Stimulated activated CD4-positive, alpha-beta T cell treated with anti-CD3 and anti-CD28 coated beads, Interleukin-2, amount 100 ng/mL, for 48 hours (primary cell): ENCODE results near the gene SMIM27.
"Not testable (repeated sequence)": the region's sequence is repeated elsewhere in the genome, so short reads cannot be mapped to it uniquely, and the experiment has no call there.

Source experiments
- DNase-seq, 2 donors: peaks; one replicate each; pipeline ENCODE4 v3.0.0-alpha.2; 2020

SMIM27 gene

DNA sequence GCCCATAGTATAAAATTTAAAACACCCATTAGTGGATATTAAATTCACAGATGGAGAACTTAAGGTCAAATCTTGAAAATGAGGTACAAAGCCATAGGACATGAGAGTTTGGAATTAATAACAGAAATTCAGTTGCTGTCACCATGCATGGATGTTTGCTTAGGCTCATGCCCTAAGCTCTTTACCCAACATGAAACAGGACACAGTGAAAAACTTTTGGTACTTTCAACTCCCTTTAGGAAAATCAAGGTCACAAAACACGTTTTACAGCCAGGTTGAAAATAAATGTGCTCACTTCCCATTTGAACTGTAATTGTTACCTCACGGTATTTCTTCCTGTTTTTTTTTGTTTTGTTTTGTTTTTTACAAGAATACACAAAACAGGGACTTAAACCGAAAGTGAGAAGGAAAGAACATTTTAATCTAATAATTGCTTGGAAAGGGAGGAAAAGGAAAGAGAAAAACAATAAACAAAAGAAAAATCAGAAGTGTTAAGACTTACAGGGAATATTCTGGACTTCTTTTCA is 6.3 kb downstream of the SMIM27 start:
- no peak for DNase-seq

DNA sequence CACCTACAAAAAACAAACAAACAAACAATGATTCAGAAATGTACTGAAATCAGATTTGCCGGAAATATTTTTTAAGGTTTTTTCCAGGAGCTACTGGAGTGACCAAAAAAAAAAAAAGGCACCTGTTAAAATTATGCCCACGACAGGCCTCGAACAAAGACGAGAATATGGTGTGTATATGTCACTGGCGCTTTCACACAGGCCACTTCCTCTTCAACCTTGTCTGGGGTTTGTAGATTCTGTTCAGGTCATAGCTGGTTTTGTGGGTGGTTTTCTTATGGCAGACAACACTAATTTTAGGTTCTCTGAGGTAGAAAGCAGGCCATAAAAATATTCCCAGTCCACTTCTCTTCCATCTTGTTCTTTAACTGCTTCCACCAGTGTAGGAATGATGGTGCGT is 13.8 kb downstream of the SMIM27 start:
- no peak for DNase-seq

- no peak for DNase-seq
These were observed 14.6 kb downstream of the SMIM27 start for GRCh38 chr9:32566770-32567169.

DNA sequence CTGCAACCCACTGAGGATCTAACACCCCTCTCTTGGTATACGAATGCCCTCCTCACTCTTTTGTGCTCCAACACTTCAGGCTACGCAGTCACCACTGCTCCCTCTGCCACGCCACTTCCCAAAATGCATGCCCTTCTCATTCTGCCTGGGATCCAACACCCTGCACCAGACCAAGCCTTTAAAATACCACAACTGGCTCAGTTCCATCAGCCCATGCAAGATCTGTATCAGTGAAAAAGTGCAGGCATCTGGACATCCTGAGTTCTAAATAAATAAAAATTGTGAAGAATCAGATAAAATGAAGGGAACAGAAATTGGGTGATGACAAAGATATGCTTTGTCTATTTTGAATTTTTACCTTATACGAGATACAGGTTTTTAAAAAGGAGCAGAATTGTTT is 18.1 kb downstream of the SMIM27 start:
- no peak for DNase-seq

- DNase-seq: peak; percentile 48 to 52
These were observed 20.1 kb downstream of the SMIM27 start for GRCh38 chr9:32571969-32572899.

- DNase-seq: peak; percentile 91 to 93
These were observed 20.9 kb downstream of the SMIM27 start, which contains the start of gene NDUFB6 for GRCh38 chr9:32572900-32573523. TSS of gene NDUFB6 (minus strand) at chr9:32573159. CDS start at chr9:32573060, 99 bp downstream.

GRCh38 chr9:32573821-32574220 is 21.7 kb downstream of the SMIM27 start:
- DNase-seq: no peak

DNA sequence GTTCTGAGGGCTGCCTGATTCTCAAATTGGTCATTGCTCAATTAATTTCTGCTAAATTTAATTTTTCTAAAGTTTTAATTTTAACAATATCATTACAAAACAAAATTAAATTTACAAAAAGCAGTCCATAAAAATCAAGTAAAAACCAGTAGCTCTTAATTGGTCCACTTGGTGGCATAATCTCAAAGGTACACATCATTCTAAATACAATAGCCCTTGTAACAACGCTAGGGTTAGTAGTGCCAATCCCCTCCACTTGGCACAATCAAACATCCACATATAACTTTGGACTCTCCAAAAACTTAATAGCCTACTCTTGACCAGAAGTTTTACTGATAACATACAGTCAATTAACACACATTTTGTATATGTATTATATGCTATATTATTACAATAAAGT is 22.7 kb downstream of the SMIM27 start:
- DNase-seq: no peak

- DNase-seq: no peak
These were observed 25.2 kb downstream of the SMIM27 start for GRCh38 chr9:32577316-32577715.

DNA sequence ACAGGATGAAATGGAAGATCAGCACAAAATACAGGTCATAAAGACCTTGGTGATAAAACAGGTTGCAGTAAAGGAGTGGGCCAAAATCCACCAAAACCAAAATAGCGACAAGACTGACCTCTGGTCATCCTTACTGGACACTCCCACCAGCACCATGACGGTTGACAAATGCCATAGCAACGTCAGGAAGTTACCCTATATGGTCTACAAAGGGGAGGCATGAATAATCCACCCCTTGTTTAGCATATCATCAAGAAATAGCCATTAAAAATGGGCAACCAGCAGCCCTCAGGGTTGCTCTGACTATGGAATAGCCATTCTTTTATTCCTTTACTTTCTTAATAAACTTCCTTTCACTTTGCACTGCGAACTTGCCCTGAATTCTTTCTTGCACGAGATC is 26.8 kb downstream of the SMIM27 start:
- no peak for DNase-seq

DNA sequence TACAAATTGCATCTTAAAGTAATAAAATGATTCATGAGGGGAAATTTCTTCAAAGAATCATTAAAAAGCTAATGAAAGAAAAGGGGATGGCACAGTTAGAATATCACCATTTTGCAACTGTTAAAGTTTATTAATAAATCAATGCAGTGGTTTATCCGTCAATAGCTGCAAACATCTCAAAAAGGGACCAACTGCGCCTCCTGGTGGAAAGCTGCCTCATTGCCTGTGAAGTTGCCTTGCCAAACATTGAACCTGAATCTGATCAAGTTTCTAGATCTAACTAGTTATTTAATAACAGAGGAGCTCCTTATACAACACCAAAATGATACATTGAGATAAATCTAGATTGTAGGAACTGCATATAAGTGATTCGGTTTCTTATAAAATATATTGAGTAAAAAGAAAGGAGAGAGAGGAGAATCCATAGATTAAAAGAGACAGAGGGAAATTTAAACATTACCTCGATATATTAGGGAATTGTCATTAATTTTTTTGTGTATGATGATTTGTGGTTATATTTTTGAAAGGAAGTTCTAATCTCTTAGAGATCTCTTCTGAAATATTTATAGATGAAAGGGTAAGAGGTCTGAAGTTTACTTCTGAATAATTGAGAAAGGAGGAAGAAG is 27.7 kb downstream of the SMIM27 start:
- peak; percentile 73 to 76 for DNase-seq

DNA sequence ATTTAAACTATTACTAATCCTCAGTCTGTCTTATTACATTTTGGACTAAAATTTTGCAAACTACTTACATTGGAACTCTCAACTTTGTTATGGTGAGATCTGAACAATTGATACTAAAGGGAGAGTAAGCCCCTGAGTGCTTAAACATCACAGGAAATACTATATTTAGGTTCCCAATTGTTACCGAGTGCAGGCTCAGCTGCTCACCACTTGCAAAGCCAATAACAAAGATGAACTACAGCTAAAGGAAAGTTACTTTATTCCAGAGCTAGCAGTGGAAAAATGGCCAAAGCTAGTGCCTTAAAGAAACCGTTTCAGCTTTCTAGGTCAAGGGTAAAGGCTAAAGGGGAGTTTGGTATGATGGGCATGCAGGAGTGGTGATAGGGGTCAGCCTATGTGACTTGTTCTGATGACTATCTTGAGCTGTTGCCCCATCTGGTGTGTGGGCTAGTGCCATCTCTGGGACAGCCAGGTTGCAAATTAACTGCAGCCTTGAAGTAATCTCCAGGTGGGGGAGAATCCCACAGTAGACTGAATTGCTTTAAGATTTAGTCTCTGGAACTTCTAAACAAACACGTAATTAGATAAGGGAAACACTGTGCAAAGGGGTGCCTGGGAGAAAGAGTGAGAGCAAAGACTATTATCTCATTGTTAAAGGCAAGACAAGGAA is 28.6 kb downstream of the SMIM27 start:
- no peak for DNase-seq

DNA sequence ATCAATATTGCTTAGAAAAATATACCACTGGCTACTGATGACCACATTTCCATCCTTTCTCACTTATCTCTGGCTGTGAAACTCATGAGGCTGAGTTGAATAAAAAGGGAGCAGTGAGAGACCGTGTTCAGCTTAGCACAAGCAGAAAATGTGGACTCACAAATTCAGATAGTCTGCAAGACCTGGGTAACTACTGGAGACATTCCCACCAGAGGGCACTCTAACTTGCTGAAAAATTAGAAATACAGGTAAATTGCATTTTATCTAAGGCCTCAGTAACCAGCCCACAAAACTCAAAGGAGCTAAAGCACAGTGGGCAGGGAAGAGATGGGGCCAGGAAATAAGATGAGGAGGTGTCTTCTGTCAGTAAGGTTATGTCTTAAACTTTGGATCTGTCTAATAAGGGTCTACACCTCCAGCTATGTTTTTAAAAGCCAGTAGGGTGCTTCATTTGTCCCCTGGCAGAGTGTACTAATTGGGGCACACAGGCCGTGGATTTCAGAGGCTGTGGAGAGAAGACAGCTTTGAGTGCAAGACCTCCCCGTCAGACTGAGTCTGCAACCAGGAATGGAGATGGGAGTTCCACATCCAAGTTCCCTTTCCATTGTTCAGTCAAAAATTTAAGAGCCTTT is 29.5 kb downstream of the SMIM27 start:
- DNase-seq: no peak

DNA sequence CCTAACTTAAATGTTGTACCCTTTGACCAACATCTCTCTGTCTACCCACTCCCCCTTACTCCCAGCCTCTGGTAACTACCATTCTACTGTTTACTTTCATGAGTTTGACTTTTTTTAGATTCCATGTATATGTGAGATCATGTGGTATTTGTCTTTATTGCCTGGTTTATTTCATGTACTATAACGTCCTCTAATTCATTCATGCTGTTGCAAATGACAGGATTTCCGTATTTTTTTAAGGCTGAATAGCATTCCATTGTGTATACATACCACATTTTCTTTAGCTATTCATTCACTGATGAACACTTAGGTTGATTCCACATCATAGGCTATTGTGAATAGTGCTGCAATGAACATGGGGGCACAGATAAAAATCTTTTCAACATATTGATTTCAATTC is 32.7 kb downstream of the SMIM27 start:
- no peak for DNase-seq

DNA sequence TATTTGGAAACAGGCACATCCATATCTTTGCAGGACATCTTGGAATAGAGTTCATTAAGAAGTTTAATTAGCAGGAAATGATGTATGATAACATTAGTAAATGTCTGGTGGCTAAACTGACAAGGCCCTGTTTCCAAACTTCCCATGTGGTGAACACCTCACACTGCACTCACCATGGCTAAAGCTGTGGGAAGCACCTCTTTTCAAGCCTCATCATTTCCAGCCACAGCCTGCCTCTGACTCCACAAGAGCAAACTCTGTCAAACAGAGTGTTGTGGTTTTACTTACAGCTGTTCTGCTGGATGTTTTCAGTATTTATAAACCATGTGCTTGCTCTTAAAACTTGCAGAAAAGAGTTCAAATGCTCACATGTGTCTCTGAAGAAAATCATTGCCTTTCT is 35.8 kb downstream of the SMIM27 start:
- no peak for DNase-seq

DNA sequence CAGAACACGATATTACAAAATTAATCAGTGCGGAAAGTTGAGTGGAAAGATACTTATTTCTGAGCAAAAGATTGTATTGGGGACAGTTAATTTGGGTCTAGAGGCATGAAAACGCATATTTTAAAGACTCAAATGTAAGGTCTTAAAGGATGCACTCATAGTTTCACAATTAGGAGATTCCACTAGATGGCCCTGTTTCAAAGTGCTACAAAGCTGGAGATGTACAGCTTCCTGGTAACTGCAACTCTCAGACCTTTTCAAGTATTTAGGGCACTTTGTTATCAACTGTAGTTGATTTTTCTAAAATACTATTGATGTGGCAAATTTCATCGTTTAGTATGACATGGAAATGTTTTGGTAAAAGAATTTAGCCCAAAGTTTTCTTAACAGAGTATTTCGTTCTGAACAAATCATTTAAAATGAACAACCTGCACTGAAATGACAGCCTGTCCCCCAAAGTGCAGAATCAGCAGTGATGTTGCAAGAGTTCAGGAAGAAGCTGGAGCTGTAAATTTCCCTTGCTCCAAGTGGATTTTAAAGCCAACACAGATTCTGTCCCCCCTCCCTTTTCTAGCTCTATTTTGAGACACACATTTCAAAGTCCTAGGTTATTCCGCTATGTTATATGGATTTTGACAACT is 37.1 kb downstream of the SMIM27 start:
- no peak for DNase-seq

DNA sequence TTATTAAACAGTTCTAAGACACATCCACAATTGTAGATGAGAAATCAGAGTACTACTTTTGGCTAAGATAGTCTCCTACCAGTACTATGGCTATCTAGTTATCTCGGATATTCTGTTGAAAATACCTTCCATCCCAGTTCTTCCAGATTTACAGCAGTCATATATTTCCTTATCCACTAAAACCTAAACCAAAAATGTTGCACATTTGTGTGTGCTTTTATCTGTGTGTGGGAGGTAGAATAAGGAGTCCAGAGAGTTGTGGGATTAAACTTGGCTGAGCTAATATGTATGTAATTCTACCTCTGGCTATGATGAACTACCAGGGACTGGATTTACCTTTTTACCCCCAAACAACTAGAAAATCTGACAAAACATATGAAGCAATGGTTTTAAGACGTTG is 38.3 kb downstream of the SMIM27 start:
- DNase-seq: no peak

- DNase-seq: no peak
These were observed 38.8 kb downstream of the SMIM27 start for GRCh38 chr9:32590898-32591297.

GRCh38 chr9:32596096-32596865 is 44.2 kb downstream of the SMIM27 start:
- no peak for DNase-seq

DNA sequence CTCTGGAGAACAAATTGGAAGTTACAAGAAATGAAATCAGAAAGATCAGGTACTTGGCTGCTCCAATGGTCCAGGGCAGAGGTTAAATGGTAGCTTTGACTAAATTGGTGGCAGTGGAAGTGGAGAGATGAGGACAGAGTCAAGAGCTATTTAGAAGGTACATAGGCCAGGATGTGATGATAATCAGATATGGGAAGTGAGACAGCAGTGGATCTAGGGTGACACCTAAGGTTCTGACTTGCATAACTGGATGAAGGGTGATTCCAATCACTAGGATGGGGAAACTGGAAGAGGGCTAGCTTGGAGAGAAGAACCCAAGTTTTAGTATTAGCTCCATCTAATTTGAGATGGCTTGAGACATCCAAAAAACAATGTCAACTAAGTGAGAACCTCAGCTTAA is 44.8 kb downstream of the SMIM27 start:
- no peak for DNase-seq

DNA sequence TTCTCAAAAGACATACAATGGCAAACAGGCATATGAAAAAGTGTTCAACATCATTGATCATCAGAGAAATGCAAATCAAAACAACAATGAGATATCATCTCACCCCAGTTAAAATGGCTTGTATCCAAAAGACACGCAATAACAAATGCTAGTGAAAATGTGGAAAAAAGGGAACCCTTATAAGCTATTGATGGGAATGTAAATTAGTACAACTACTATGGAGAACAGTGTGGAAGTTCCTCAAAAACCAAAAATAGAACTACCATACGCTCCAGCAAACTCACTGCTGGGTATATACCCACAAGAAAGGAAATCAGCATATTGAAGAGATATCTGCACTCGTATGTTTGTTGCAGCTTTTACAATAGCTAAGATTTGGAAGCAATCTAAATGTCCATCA is 46.9 kb downstream of the SMIM27 start:
- not testable (repeated sequence) for DNase-seq
